ENCODE measurements around the gene KRTAP10-5. TPM values are rescaled to one million over a fixed set of nuclear protein-coding genes. Genes with fewer than 3 reads are reported as not detected.

The KRTAP10-5 gene
- total RNA-seq, 1 donor from 2014 or later = not detected

- DNase-seq (ENCODE audit: low spot score in 2 of 2, unreplicated experiment in 2 of 2) = peak in 1 of 2 experiments; percentile 32
- no peak for TF ChIP-seq CTCF (IDR thresholded peaks at IDR 0.05; ENCODE audit: unreplicated experiment)
- no peaks in the 10 kb centered on the region for H3K36me3 Mint-ChIP-seq
- H3K4me3 Mint-ChIP-seq = no peak overlapping the region
- peaks cover 27% of the 10 kb centered on the region for H3K9me3 Mint-ChIP-seq
- peaks cover under 1% of the 10 kb centered on the region for H3K27me3 Mint-ChIP-seq (ENCODE audit: low read depth)
- no peaks in the 10 kb centered on the region for H3K4me1 Mint-ChIP-seq
- H3K27ac Mint-ChIP-seq = no peak overlapping the region
Measured at GRCh38 chr21:44571844-44572782, 8.3 kb downstream of the KRTAP10-5 start.

GRCh38 chr21:44571296-44571695 lies 9.1 kb downstream of the KRTAP10-5 start:
- Mint-ChIP-seq H3K27me3 (ENCODE audit: low read depth) (peaks cover 4% of the 10 kb centered on the region), H3K9me3 (peaks cover 20% of the 10 kb centered on the region)
- no peak for DNase-seq (ENCODE audit: low spot score in 2 of 2, unreplicated experiment in 2 of 2)

GRCh38 chr21:44569861-44570517 lies 10.4 kb downstream of the KRTAP10-5 start:
- Mint-ChIP-seq H3K36me3 (no peaks in the 10 kb centered on the region), H3K4me1 (no peaks in the 10 kb centered on the region), H3K27ac (no peak overlapping the region), H3K9me3 (peaks cover 20% of the 10 kb centered on the region), H3K4me3 (no peak overlapping the region), H3K27me3 (ENCODE audit: low read depth) (peaks cover 4% of the 10 kb centered on the region)
- peak in 1 of 2 experiments; percentile 28 for DNase-seq (ENCODE audit: low spot score in 2 of 2, unreplicated experiment in 2 of 2)
- TF ChIP-seq CTCF (IDR thresholded peaks at IDR 0.05; ENCODE audit: unreplicated experiment) = no peak

More at GRCh38 chr21:44571296-44571695, 9.1 kb downstream of the KRTAP10-5 start:
- H3K4me3 Mint-ChIP-seq = no peak overlapping the region
- no peak overlapping the region for H3K27ac Mint-ChIP-seq
- no peaks in the 10 kb centered on the region for H3K36me3 Mint-ChIP-seq
- H3K4me1 Mint-ChIP-seq = no peaks in the 10 kb centered on the region
- no peak for TF ChIP-seq CTCF (IDR thresholded peaks at IDR 0.05; ENCODE audit: unreplicated experiment)

- Mint-ChIP-seq H3K36me3 (no peaks in the 10 kb centered on the region), H3K4me3 (no peak overlapping the region), H3K9me3 (peaks cover 24% of the 10 kb centered on the region), H3K27me3 (ENCODE audit: low read depth) (peaks cover 4% of the 10 kb centered on the region), H3K4me1 (no peaks in the 10 kb centered on the region), H3K27ac (no peak overlapping the region)
- DNase-seq (ENCODE audit: low spot score in 2 of 2, unreplicated experiment in 2 of 2) = no peak
- TF ChIP-seq CTCF (IDR thresholded peaks at IDR 0.05; ENCODE audit: unreplicated experiment) = no peak
Measured at GRCh38 chr21:44568667-44569556, 11.5 kb downstream of the KRTAP10-5 start.

GRCh38 chr21:44568261-44568660 lies 12.1 kb downstream of the KRTAP10-5 start:
- DNase-seq (ENCODE audit: low spot score in 2 of 2, unreplicated experiment in 2 of 2) = no peak
- Mint-ChIP-seq H3K36me3 (no peaks in the 10 kb centered on the region), H3K27me3 (ENCODE audit: low read depth) (peaks cover 4% of the 10 kb centered on the region), H3K4me3 (no peak overlapping the region), H3K27ac (no peak overlapping the region), H3K4me1 (no peaks in the 10 kb centered on the region), H3K9me3 (peaks cover 24% of the 10 kb centered on the region)
- TF ChIP-seq CTCF (IDR thresholded peaks at IDR 0.05; ENCODE audit: unreplicated experiment) = no peak

Data from mesothelial cell of epicardium (in vitro differentiated cells).